Psoas muscle (tissue), 8 donors: ENCODE results near the gene PLEKHG4. TPM values are rescaled to one million over a fixed set of nuclear protein-coding genes. Genes with fewer than 3 reads are reported as not detected.
A peak's percentile ranks its signal among the peaks of the same experiment; 100 is the strongest.

Experiments
- ATAC-seq, 4 donors: fragments of 200-7000 bp; cut with Tn5 transposase; one replicate each; pipeline ENCODE4 v1.9.1; 2020; ENCODE audit warnings: moderate library complexity in 3 of 4, mild to moderate bottlenecking in 2 of 4
- DNase-seq, 2 donors: peaks; one replicate each; pipeline ENCODE4 v3.0.0-alpha.2; 2020
- H3K27ac ChIP-seq: fragments of 200-600 bp; one replicate; pipeline ENCODE4 v1.8.0; 2022
- H3K27me3 ChIP-seq, 3 donors: fragments of 200-600 bp in 1 of 3; one replicate each; pipeline versions ENCODE4 v1.6.1 to v1.8.0; 2013 to 2022; ENCODE audit warnings: low read length in 2 of 3, mild to moderate bottlenecking in 2 of 3, moderate library complexity in 1 of 3; ENCODE audit not compliant: insufficient read depth in 3 of 3
- H3K36me3 ChIP-seq, 2 donors: fragments of 200-600 bp in 1 of 2; one replicate each; pipeline versions ENCODE4 v1.6.1 to v1.8.0; 2013 to 2022; ENCODE audit warnings: low read depth in 1 of 2, mild to moderate bottlenecking in 1 of 2, moderate library complexity in 1 of 2; ENCODE audit not compliant: insufficient read depth in 1 of 2
- H3K4me1 ChIP-seq: fragments of 200-600 bp; one replicate; pipeline ENCODE4 v1.8.0; 2022
- H3K4me3 ChIP-seq: fragments of 200-600 bp; one replicate; pipeline ENCODE4 v1.8.0; 2022; ENCODE audit warnings: mild to moderate bottlenecking
- H3K9me3 ChIP-seq: fragments of 200-600 bp; one replicate; pipeline ENCODE4 v1.8.0; 2022
- CTCF ChIP-seq: fragments of 200-600 bp; IDR thresholded peaks from one replicate; pipeline ENCODE4 v1.8.0; 2022; ENCODE audit warnings: antibody characterized with exemption
- WGBS, 3 donors: extraction: QIAGEN DNeasy Blood & Tissue Kit; methylation state at CpG; one replicate each; pipeline versions ENCODE4 v1.1.6 to v1.1.7; 2013; 5-methylcytosine and 5-hydroxymethylcytosine counted together
- intact Hi-C, 2 donors: fragments of 100-400 bp; cut with DNase I; formaldehyde crosslinking; loops; one replicate each; pipeline versions ENCODE4 v1.11.0 to v1.14.2; 2022
- polyA plus RNA-seq, 3 donors: library from polyadenylated mRNA; stranded (reverse); fragments of 200-250 nt; gene quantifications; one replicate each; pipeline ENCODE4 v1.2.3, GENCODE V29; 2013
- total RNA-seq, 4 donors: library from RNA; stranded (reverse); fragmentation: NEBNext Ultra II Directional in 2 of 4; extraction: Animal tissue kit (Norgen Biotek cat#: 25700) in 2 of 4; gene quantifications; one replicate each; pipeline versions ENCODE4 v1.2.1 to v1.2.4, GENCODE V29; 2021 to 2023
- donor health status: healthy with polysubstance abuse.
- donor health status: DM: no; HTN: no; CAD: no; lungs with moderate emphysema.
- donor health status: Bipolar disorder and iron deficiency.
- donor health status: healthy.
- donor health status: DM: yes; HTN: yes; CAD: no.
- donor health status: DM: no; HTN: no; CAD: no.
- donor health status: DM: no; HTN: no; CAD: no.
- donor health status: DM: yes; HTN: yes; CAD: no.

Gene PLEKHG4
- total and polyA plus RNA-seq, 7 donors = 0.28 to 1.9 (median 0.98) TPM

- Histone ChIP-seq H3K27me3 (no peaks in the 10 kb centered on the region), H3K4me1 (peaks cover 11% of the 10 kb centered on the region), H3K27ac (no peak overlapping the region), H3K4me3 (no peak overlapping the region), H3K9me3 (no peaks in the 10 kb centered on the region), H3K36me3 (no peaks in the 10 kb centered on the region)
- intact Hi-C loops = no loop called here
- DNase-seq (no peak), ATAC-seq (no peak)
- 92 to 93% (median 93%) methylated on average over 15 of the region's 15 CpGs for WGBS, 3 donors
- TF ChIP-seq CTCF = no peak
These were observed 1.0 kb downstream of the PLEKHG4 start for GRCh38 chr16:67280090-67281015.

- Histone ChIP-seq H3K27me3 (no peaks in the 10 kb centered on the region), H3K27ac (no peak overlapping the region), H3K36me3 (no peaks in the 10 kb centered on the region), H3K4me1 (peaks cover 11% of the 10 kb centered on the region), H3K4me3 (no peak overlapping the region), H3K9me3 (no peaks in the 10 kb centered on the region)
- no peak for TF ChIP-seq CTCF
- ATAC-seq = no peak
- WGBS, 3 donors = 90 to 93% (median 92%) methylated on average over 14 of the region's 14 CpGs
- peak in 1 of 2 donors; percentile 45 for DNase-seq
- intact Hi-C loops = no loop called here
These were observed 2.5 kb downstream of the PLEKHG4 start for GRCh38 chr16:67281536-67282446.

GRCh38 chr16:67282447-67282805 is 3.1 kb downstream of the PLEKHG4 start:
- H3K9me3 ChIP-seq = no peaks in the 10 kb centered on the region
- H3K27ac ChIP-seq = no peak overlapping the region
- ATAC-seq (no peak), DNase-seq (no peak)
- no peaks in the 10 kb centered on the region for H3K27me3 ChIP-seq
- 97 to 98% (median 97%) methylated on average over 10 of the region's 10 CpGs for WGBS, 3 donors
- peaks cover 5% of the 10 kb centered on the region for H3K4me1 ChIP-seq
- H3K4me3 ChIP-seq = no peak overlapping the region
- intact Hi-C loops = no loop called here
- H3K36me3 ChIP-seq = no peaks in the 10 kb centered on the region
- no peak for TF ChIP-seq CTCF

GRCh38 chr16:67283039-67283825 is 3.9 kb downstream of the PLEKHG4 start:
- no peak for ATAC-seq
- no peaks in the 10 kb centered on the region for H3K4me1 ChIP-seq
- no peak overlapping the region for H3K27ac ChIP-seq
- no peak for TF ChIP-seq CTCF
- no peaks in the 10 kb centered on the region for H3K36me3 ChIP-seq
- H3K27me3 ChIP-seq = no peaks in the 10 kb centered on the region
- no peak overlapping the region for H3K4me3 ChIP-seq
- DNase-seq = no peak
- intact Hi-C loops = no loop called here
- WGBS, 3 donors = 93 to 94% (median 93%) methylated on average over 7 of the region's 7 CpGs
- H3K9me3 ChIP-seq = no peaks in the 10 kb centered on the region
